B cell (primary cell): Measurements from ENCODE around the gene FMNL2.

Experiments used
- CTCF ChIP-seq: fragments of 200-600 bp; IDR thresholded peaks from one replicate; pipeline ENCODE4 v1.8.0; 2022; ENCODE audit warnings: antibody characterized with exemption, mild to moderate bottlenecking
- EZH2 ChIP-seq: IDR thresholded peaks from 2 replicates; pipeline ENCODE4 v1.6.1; 2012; ENCODE audit warnings: borderline replicate concordance, low read depth, mild to moderate bottlenecking, moderate library complexity, low read length; ENCODE audit not compliant: insufficient read depth, poor library complexity, severe bottlenecking

GRCh38 chr2:152552888-152553287, 217.9 kb downstream of the FMNL2 start:
- TF ChIP-seq CTCF (no peak), EZH2 (no peak)
